ENCODE measurements around the gene SEC16A. TPM values are rescaled to one million over a fixed set of nuclear protein-coding genes. Genes with fewer than 3 reads are reported as not detected.

The SEC16A gene
- total RNA-seq, 1 experiment from 2014 or later = 85.8 TPM

DNA sequence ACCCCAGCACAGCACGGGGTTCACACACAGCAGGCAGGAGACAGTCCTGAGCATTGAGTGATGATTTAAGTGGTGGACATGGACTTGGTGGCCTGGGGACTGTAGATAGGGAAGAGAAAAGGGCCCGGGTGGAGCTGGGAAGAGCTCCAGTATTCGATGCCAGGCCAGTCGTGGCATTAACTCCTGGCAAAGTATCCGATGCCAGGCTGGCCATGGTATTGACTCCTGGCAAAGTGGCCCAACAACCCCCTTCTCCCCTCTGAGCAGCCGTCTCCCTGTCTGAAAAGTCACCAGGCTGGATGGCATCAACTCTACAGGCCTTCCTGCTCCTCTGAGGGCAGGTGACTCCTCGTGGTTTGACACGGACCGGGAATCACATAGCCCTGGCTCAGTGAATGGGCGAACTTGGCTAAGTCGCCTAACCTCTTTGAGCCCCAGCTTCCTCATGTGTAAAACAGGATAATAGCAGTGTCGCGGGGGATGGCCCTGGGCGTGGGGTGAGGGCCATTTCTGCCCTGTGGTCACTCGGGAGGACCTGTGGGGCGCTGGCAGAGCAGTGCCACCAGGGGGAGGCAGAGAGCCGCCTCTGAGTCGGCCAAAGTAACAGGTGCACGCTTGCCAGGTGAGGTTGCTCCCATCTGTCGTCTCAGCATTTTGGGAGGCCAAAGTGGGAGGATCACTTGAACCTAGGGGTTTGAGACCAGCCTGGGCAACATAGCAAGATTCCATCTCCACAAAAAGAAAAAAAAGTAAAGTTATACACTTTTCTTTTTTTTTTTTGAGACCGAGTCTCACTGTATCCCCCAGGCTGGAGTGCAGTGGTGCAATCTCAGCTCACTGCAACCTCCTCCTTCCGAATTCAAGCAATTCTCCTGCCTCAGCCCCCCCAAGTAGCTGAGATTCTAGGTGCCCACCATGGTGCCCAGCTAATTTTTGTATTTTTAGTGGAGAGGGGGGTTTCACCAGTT is 5.7 kb upstream of the SEC16A start:
- Mint-ChIP-seq H3K9me3 (ENCODE audit: unreplicated experiment) (no peaks in the 10 kb centered on the region), H3K27me3 (ENCODE audit: insufficient read depth, unreplicated experiment) (no peaks in the 10 kb centered on the region), H3K4me3 (ENCODE audit: unreplicated experiment) (no peak overlapping the region), H3K27ac (ENCODE audit: low read depth, unreplicated experiment) (no peak overlapping the region), H3K36me3 (ENCODE audit: insufficient read depth, unreplicated experiment) (peaks cover 2% of the 10 kb centered on the region), H3K4me1 (ENCODE audit: insufficient read depth, unreplicated experiment) (no peaks in the 10 kb centered on the region)
- peak; percentile 71 for DNase-seq (ENCODE audit: unreplicated experiment)
- ChIA-PET POLR2A (interaction anchor here (7.7 kb wide), 1 partner anchor 136 kb away, joined by 84 read pairs; no protein-coding TSS in a partner anchor), CTCF (interaction anchor here (0.6 to 9.1 kb wide), 23 partner anchors 11 to 711 kb away, joined by 3 to 280 read pairs (median 3); no protein-coding TSS in a partner anchor)
- TF ChIP-seq, protein P1, sequence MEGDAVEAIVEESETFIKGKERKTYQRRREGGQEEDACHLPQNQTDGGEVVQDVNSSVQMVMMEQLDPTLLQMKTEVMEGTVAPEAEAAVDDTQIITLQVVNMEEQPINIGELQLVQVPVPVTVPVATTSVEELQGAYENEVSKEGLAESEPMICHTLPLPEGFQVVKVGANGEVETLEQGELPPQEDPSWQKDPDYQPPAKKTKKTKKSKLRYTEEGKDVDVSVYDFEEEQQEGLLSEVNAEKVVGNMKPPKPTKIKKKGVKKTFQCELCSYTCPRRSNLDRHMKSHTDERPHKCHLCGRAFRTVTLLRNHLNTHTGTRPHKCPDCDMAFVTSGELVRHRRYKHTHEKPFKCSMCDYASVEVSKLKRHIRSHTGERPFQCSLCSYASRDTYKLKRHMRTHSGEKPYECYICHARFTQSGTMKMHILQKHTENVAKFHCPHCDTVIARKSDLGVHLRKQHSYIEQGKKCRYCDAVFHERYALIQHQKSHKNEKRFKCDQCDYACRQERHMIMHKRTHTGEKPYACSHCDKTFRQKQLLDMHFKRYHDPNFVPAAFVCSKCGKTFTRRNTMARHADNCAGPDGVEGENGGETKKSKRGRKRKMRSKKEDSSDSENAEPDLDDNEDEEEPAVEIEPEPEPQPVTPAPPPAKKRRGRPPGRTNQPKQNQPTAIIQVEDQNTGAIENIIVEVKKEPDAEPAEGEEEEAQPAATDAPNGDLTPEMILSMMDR (IDR thresholded peaks at IDR 0.05; ENCODE audit: unreplicated experiment) = peak; percentile 98
- intact Hi-C loops (cut with micrococcal nuclease) = loop anchor here (1.0 to 5.0 kb wide), 4 partner anchors 59 to 206 kb away; partner anchors contain the start of gene NOTCH1
- no TSS peak for BruUV-seq (replicated peaks)

DNA sequence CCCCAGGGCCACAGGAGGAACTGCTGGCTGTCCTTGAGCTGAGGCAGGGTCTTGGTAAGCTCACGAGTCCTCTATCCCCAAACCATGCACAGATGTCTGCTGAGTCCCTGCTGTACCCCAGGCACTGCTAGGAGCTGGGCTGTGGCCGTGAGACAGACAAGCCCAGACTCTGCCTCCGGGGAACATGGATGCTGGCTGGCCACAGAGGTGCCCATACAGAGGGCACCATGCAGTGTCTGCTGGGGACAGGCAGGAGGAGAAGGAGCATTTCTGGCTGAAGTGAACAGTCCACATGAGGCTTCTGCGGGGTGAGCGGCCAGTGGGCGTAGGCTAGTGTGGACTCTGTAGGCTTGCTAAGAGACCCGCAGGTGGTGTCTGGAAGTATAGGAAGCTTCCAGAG is 4.8 kb upstream of the SEC16A start:
- H3K27me3 Mint-ChIP-seq (ENCODE audit: insufficient read depth, unreplicated experiment) = no peaks in the 10 kb centered on the region
- BruUV-seq (replicated peaks) = no TSS peak
- no peak overlapping the region for H3K27ac Mint-ChIP-seq (ENCODE audit: low read depth, unreplicated experiment)
- CTCF ChIA-PET = interaction anchor here (0.7 to 9.1 kb wide), 17 partner anchors 27 to 711 kb away, joined by 3 to 280 read pairs (median 4); no protein-coding TSS in a partner anchor
- POLR2A ChIA-PET = interaction anchor here (0.9 to 7.7 kb wide), 2 partner anchors 137 to 147 kb away, joined by 3 to 84 read pairs; no protein-coding TSS in a partner anchor
- H3K9me3 Mint-ChIP-seq (ENCODE audit: unreplicated experiment) = no peaks in the 10 kb centered on the region
- peaks cover 10% of the 10 kb centered on the region for H3K36me3 Mint-ChIP-seq (ENCODE audit: insufficient read depth, unreplicated experiment)
- TF ChIP-seq, protein P1 (IDR thresholded peaks at IDR 0.05; ENCODE audit: unreplicated experiment) = no peak
- H3K4me3 Mint-ChIP-seq (ENCODE audit: unreplicated experiment) = no peak overlapping the region
- no peaks in the 10 kb centered on the region for H3K4me1 Mint-ChIP-seq (ENCODE audit: insufficient read depth, unreplicated experiment)
- DNase-seq (ENCODE audit: unreplicated experiment) = no peak
- intact Hi-C loops (cut with micrococcal nuclease) = loop anchor here (1.0 to 5.0 kb wide), 4 partner anchors 60 to 207 kb away; partner anchors contain the start of gene NOTCH1

DNA sequence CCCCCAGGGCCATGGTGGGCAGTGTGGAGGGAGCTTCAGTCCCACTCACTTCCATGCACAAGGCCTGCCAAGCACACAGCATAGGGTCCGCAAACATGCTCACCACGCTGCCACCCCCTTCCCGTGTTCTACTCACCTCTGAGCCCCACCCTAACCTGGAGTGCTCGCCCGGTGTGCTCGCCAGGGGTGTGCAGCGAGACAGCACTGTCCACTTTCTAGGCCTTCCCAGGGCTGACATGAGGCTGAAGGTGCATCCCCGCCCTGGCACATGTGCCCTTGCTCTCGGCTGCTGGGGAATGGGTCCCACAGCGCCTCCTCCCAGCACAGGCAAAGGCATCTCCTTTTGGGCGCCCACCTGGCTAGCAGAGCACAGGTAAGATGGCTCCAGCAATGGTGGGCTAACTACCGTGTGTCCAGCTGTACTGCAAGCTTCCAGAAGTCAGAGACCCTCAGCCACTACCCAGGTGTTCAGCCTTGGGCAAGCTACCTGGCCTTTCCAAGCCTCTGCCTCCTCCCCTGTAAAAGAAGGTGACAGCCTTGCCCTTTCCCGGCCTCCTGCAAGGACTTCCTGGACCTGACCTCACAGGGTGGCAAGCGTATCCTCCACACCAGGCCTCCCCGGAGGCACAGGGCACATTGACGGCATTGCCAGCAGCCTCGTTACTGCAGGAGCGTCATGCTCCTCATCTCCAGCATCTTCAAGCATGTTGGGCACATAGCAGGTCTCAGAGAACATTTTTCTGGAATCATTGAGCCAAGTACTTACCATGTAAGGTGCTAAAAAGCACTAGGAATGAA is 4.2 kb upstream of the SEC16A start:
- no TSS peak for BruUV-seq (replicated peaks)
- POLR2A ChIA-PET = interaction anchor here (0.7 to 7.7 kb wide), 5 partner anchors 9 to 148 kb away, joined by 3 to 84 read pairs (median 3); no protein-coding TSS in a partner anchor

More for the DNA sequence above, 4.2 kb upstream of the SEC16A start:
- Mint-ChIP-seq H3K27me3 (ENCODE audit: insufficient read depth, unreplicated experiment) (no peaks in the 10 kb centered on the region), H3K4me1 (ENCODE audit: insufficient read depth, unreplicated experiment) (peaks cover 3% of the 10 kb centered on the region), H3K9me3 (ENCODE audit: unreplicated experiment) (no peaks in the 10 kb centered on the region), H3K27ac (ENCODE audit: low read depth, unreplicated experiment) (no peak overlapping the region), H3K4me3 (ENCODE audit: unreplicated experiment) (no peak overlapping the region), H3K36me3 (ENCODE audit: insufficient read depth, unreplicated experiment) (peaks cover 13% of the 10 kb centered on the region)
- CTCF ChIA-PET = interaction anchor here (0.9 to 9.1 kb wide), 11 partner anchors 34 to 207 kb away, joined by 3 to 280 read pairs (median 5); no protein-coding TSS in a partner anchor
- TF ChIP-seq, protein P1 (IDR thresholded peaks at IDR 0.05; ENCODE audit: unreplicated experiment) = no peak
- no peak for DNase-seq (ENCODE audit: unreplicated experiment)
- intact Hi-C loops (cut with micrococcal nuclease) = loop anchor here (5.0 kb wide), 1 partner anchor 60 kb away; the partner anchor contains the start of gene NOTCH1
